Mesenchymal stem cell (in vitro differentiated cells and primary cell): Measurements from ENCODE around the gene ACADM.

ENCODE experiments used
- DNase-seq: peaks from one replicate; pipeline ENCODE4 v3.0.0-alpha.2; 2013
- H2AFZ ChIP-seq: one replicate; pipeline ENCODE4 v1.6.1; 2013; ENCODE audit warnings: low read depth, mild to moderate bottlenecking, control low read depth, inconsistent platforms, low read length, moderate library complexity
- H2AK5ac ChIP-seq: 2 replicates; pipeline ENCODE4 v1.6.1; 2013; ENCODE audit warnings: low read length, moderate library complexity, mild to moderate bottlenecking, inconsistent platforms; ENCODE audit not compliant: severe bottlenecking
- H2BK120ac ChIP-seq: one replicate; pipeline ENCODE4 v1.6.1; 2013; ENCODE audit warnings: low read depth, mild to moderate bottlenecking, inconsistent platforms, low read length, moderate library complexity
- H2BK12ac ChIP-seq, 2 experiments: one replicate each; pipeline ENCODE4 v1.6.1; 2013; ENCODE audit warnings: inconsistent platforms in 2 of 2, low read length in 2 of 2, mild to moderate bottlenecking in 2 of 2, moderate library complexity in 2 of 2, control low read depth in 1 of 2
- H2BK15ac ChIP-seq: one replicate; pipeline ENCODE4 v1.6.1; 2013; ENCODE audit warnings: mild to moderate bottlenecking, low read depth, inconsistent platforms; ENCODE audit not compliant: poor library complexity, severe bottlenecking
- H2BK5ac ChIP-seq: 2 replicates; pipeline ENCODE4 v1.6.1; 2013; ENCODE audit warnings: low read depth, mild to moderate bottlenecking, low read length, control low read depth, inconsistent platforms; ENCODE audit not compliant: poor library complexity, severe bottlenecking
- H3K14ac ChIP-seq, 2 experiments: one replicate each; pipeline ENCODE4 v1.6.1; 2013; ENCODE audit warnings: inconsistent platforms in 2 of 2, low read length in 2 of 2, control low read depth in 1 of 2, mild to moderate bottlenecking in 1 of 2, moderate library complexity in 1 of 2
- H3K18ac ChIP-seq, 2 experiments: one replicate each; pipeline ENCODE4 v1.6.1; 2013; ENCODE audit warnings: inconsistent platforms in 2 of 2, low read length in 2 of 2, control low read depth in 1 of 2, low read depth in 1 of 2, mild to moderate bottlenecking in 1 of 2
- H3K23ac ChIP-seq, 2 experiments: one replicate each; pipeline ENCODE4 v1.6.1; 2013; ENCODE audit warnings: inconsistent platforms in 2 of 2, low read length in 2 of 2, mild to moderate bottlenecking in 2 of 2, moderate library complexity in 2 of 2, control low read depth in 1 of 2
- H3K27ac ChIP-seq: 2 replicates; pipeline ENCODE4 v1.5.1; 2013; ENCODE audit warnings: mild to moderate bottlenecking, moderate library complexity, low read length, control low read depth, inconsistent platforms; ENCODE audit not compliant: poor library complexity, severe bottlenecking
- H3K27me3 ChIP-seq, 2 experiments: 2 replicates each; pipeline versions ENCODE4 v1.6.1 to v1.7.0; 2013; ENCODE audit warnings: low read length in 2 of 2, mild to moderate bottlenecking in 2 of 2, moderate library complexity in 2 of 2, control low read depth in 1 of 2, inconsistent platforms in 1 of 2; ENCODE audit not compliant: control insufficient read depth in 1 of 2, insufficient read depth in 1 of 2
- H3K36me3 ChIP-seq, 2 experiments: 2 replicates each; pipeline versions ENCODE4 v1.6.1 to v1.7.0; 2013; ENCODE audit warnings: low read length in 2 of 2, control low read depth in 1 of 2, inconsistent platforms in 1 of 2, low read depth in 1 of 2, mild to moderate bottlenecking in 1 of 2; ENCODE audit not compliant: insufficient read depth in 2 of 2, control insufficient read depth in 1 of 2
- H3K4ac ChIP-seq, 2 experiments: one replicate each; pipeline ENCODE4 v1.6.1; 2013; ENCODE audit warnings: inconsistent platforms in 2 of 2, low read length in 2 of 2, mild to moderate bottlenecking in 2 of 2, moderate library complexity in 2 of 2, control low read depth in 1 of 2, low read depth in 1 of 2
- H3K4me1 ChIP-seq: 2 replicates; pipeline ENCODE4 v1.6.1; 2013; ENCODE audit warnings: low read depth, low read length, control low read depth; ENCODE audit not compliant: control insufficient read depth, insufficient read depth
- H3K4me2 ChIP-seq: 2 replicates; pipeline ENCODE4 v1.6.1; 2013; ENCODE audit warnings: low read length, mild to moderate bottlenecking, inconsistent platforms; ENCODE audit not compliant: poor library complexity, severe bottlenecking
- H3K4me3 ChIP-seq, 2 experiments: 2 replicates each; pipeline versions ENCODE4 v1.5.1 to v1.7.0; 2013; ENCODE audit warnings: low read length in 2 of 2, mild to moderate bottlenecking in 2 of 2, control low read depth in 1 of 2, low read depth in 1 of 2; ENCODE audit not compliant: insufficient read depth in 1 of 2
- H3K79me1 ChIP-seq: replicated peaks from 2 replicates; pipeline ENCODE4 v1.6.1; 2013; ENCODE audit warnings: mild to moderate bottlenecking, control low read depth, low read length, inconsistent platforms; ENCODE audit not compliant: poor library complexity, severe bottlenecking
- H3K9ac ChIP-seq: 2 replicates; pipeline ENCODE4 v1.7.0; 2013; ENCODE audit warnings: mild to moderate bottlenecking, low read length, moderate library complexity
- H3K9me3 ChIP-seq: 2 replicates; pipeline ENCODE4 v1.7.0; 2013; ENCODE audit warnings: mild to moderate bottlenecking, low read length; ENCODE audit not compliant: control insufficient read depth
- H4K8ac ChIP-seq: one replicate; pipeline ENCODE4 v1.6.1; 2013; ENCODE audit warnings: inconsistent platforms, mild to moderate bottlenecking, low read length, moderate library complexity
- H4K91ac ChIP-seq: one replicate; pipeline ENCODE4 v1.6.1; 2013; ENCODE audit warnings: mild to moderate bottlenecking, low read length, inconsistent platforms
- WGBS: methylation state at CpG from one replicate; pipeline ENCODE4 v1.1.7; 2013; ENCODE audit warnings: mixed read lengths; 5-methylcytosine and 5-hydroxymethylcytosine counted together

Gene ACADM

GRCh38 chr1:75786901-75787493, 62.5 kb downstream of the ACADM start:
- DNase-seq: no peak
- Histone ChIP-seq H3K36me3 (peaks cover 3 to 45% of the 10 kb centered on the region in 2 experiments), H3K79me1 (peaks cover 4% of the 10 kb centered on the region), H3K14ac (no peak overlapping the region), H3K4me3 (peak overlapping the region; percentile 47 to 93), H3K4me1 (peaks cover 5% of the 10 kb centered on the region), H3K4ac (no peak overlapping the region), H2BK120ac (no peak overlapping the region), H3K4me2 (peak overlapping the region; percentile 86), H2AFZ (no peak overlapping the region), H2AK5ac (no peak overlapping the region), H4K91ac (no peak overlapping the region), H3K9ac (peak overlapping the region; percentile 99), H3K27ac (no peak overlapping the region), H3K18ac (no peak overlapping the region), H3K27me3 (no peaks in the 10 kb centered on the region), H4K8ac (no peak overlapping the region), H2BK12ac (no peak overlapping the region), H2BK15ac (no peak overlapping the region), H3K23ac (no peak overlapping the region), H2BK5ac (no peak overlapping the region), H3K9me3 (no peaks in the 10 kb centered on the region)
- under 1% methylated on average over 6 of the region's 10 CpGs for WGBS

- Histone ChIP-seq H3K4ac (no peak overlapping the region), H3K9ac (peak overlapping the region; percentile 99), H3K79me1 (peaks cover 4% of the 10 kb centered on the region), H2BK5ac (no peak overlapping the region), H2AK5ac (no peak overlapping the region), H2BK12ac (no peak overlapping the region), H3K4me3 (peak overlapping the region; percentile 47 to 93), H3K36me3 (peaks cover 3 to 50% of the 10 kb centered on the region in 2 experiments), H3K4me2 (peak overlapping the region; percentile 86), H3K4me1 (peaks cover 5% of the 10 kb centered on the region), H3K9me3 (no peaks in the 10 kb centered on the region), H2BK15ac (no peak overlapping the region), H2BK120ac (no peak overlapping the region), H3K27ac (peak overlapping the region; percentile 3), H3K23ac (no peak overlapping the region), H4K8ac (no peak overlapping the region), H3K27me3 (no peaks in the 10 kb centered on the region), H4K91ac (no peak overlapping the region), H3K18ac (no peak overlapping the region), H3K14ac (no peak overlapping the region), H2AFZ (no peak overlapping the region)
- no peak for DNase-seq
- WGBS: 18% methylated on average over 4 of the region's 4 CpGs
Measured at GRCh38 chr1:75787524-75787923, 63.0 kb downstream of the ACADM start.

- Histone ChIP-seq H2AFZ (no peak overlapping the region), H3K79me1 (peaks cover 6% of the 10 kb centered on the region), H3K4me1 (peaks cover 5% of the 10 kb centered on the region), H4K8ac (no peak overlapping the region), H2BK120ac (no peak overlapping the region), H2BK5ac (no peak overlapping the region), H3K23ac (no peak overlapping the region), H3K14ac (no peak overlapping the region), H3K27ac (no peak overlapping the region), H3K4ac (no peak overlapping the region), H3K4me3 (peak overlapping the region in 1 of 2 experiments; percentile 93), H3K18ac (no peak overlapping the region), H2AK5ac (no peak overlapping the region), H4K91ac (no peak overlapping the region), H2BK15ac (no peak overlapping the region), H3K9me3 (no peaks in the 10 kb centered on the region), H3K27me3 (no peaks in the 10 kb centered on the region), H3K4me2 (peak overlapping the region; percentile 18), H2BK12ac (no peak overlapping the region), H3K36me3 (peaks cover 11 to 74% of the 10 kb centered on the region in 2 experiments), H3K9ac (peak overlapping the region; percentile 99)
- DNase-seq: no peak
Measured at GRCh38 chr1:75789988-75790387, 65.5 kb downstream of the ACADM start.

GRCh38 chr1:75791022-75791421, 66.5 kb downstream of the ACADM start:
- Histone ChIP-seq H2BK15ac (no peak overlapping the region), H2AK5ac (no peak overlapping the region), H3K18ac (no peak overlapping the region), H2BK12ac (no peak overlapping the region), H2AFZ (no peak overlapping the region), H3K27me3 (no peaks in the 10 kb centered on the region), H3K9ac (peak overlapping the region; percentile 99), H3K36me3 (peaks cover 18 to 84% of the 10 kb centered on the region in 2 experiments), H2BK120ac (no peak overlapping the region), H3K9me3 (no peaks in the 10 kb centered on the region), H3K4me1 (peaks cover 8% of the 10 kb centered on the region), H3K27ac (no peak overlapping the region), H2BK5ac (no peak overlapping the region), H3K14ac (no peak overlapping the region), H3K4me3 (peak overlapping the region in 1 of 2 experiments; percentile 93), H3K4me2 (no peak overlapping the region), H4K8ac (no peak overlapping the region), H4K91ac (no peak overlapping the region), H3K23ac (no peak overlapping the region), H3K79me1 (peaks cover 4% of the 10 kb centered on the region), H3K4ac (no peak overlapping the region)
- WGBS: 94% methylated on average over 1 of the region's 1 CpG
- DNase-seq: peak; percentile 56
